Measurements from ENCODE around the gene KCTD14.

The KCTD14 gene

DNA sequence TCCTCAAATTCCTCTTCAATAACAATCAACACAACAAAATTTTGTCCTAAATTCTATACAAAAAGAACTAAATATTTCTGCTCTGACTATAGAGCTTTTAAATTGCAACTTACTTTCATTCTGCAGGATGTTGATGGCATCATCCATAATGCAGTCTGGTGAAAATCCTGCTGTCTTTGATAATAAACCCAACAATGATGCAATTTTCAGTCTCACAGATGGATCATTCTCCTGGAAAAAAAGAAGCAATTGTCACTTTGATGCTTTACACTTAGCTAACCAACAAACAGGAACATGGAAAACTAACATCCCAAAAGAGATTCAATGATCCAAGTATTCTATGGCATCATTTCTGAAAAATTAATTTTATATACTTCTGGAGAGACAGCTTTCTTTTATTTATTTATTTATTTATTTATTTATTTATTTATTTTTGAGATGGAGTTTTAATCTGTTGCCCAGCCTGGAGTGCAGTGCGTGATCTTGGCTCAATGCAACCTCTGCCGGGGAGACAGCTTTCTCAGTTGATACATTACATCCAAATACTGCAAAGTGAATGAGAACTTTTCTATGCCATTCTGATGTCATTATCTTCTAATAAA, 41.6 kb downstream of the KCTD14 start:
- H3K9me3 ChIP-seq (ENCODE audit: low read length): no peaks in the 10 kb centered on the region
- H3K27me3 ChIP-seq (ENCODE audit: insufficient read depth, low read length): no peaks in the 10 kb centered on the region
- no peak overlapping the region for H3K4me3 ChIP-seq (ENCODE audit: low read depth, low read length, poor library complexity, severe bottlenecking)
- no peak for TF ChIP-seq EZH2 (IDR thresholded peaks at IDR 0.05; ENCODE audit: borderline replicate concordance, low read length)
- TF ChIP-seq, protein P1, sequence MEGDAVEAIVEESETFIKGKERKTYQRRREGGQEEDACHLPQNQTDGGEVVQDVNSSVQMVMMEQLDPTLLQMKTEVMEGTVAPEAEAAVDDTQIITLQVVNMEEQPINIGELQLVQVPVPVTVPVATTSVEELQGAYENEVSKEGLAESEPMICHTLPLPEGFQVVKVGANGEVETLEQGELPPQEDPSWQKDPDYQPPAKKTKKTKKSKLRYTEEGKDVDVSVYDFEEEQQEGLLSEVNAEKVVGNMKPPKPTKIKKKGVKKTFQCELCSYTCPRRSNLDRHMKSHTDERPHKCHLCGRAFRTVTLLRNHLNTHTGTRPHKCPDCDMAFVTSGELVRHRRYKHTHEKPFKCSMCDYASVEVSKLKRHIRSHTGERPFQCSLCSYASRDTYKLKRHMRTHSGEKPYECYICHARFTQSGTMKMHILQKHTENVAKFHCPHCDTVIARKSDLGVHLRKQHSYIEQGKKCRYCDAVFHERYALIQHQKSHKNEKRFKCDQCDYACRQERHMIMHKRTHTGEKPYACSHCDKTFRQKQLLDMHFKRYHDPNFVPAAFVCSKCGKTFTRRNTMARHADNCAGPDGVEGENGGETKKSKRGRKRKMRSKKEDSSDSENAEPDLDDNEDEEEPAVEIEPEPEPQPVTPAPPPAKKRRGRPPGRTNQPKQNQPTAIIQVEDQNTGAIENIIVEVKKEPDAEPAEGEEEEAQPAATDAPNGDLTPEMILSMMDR (IDR thresholded peaks at IDR 0.05; ENCODE audit: low read length): no peak
- H3K9ac ChIP-seq (ENCODE audit: low read length): no peak overlapping the region
- H3K4me2 ChIP-seq (ENCODE audit: low read length): no peak overlapping the region
- no peaks in the 10 kb centered on the region for H3K9me2 ChIP-seq (ENCODE audit: low read depth, low read length)
- no peaks in the 10 kb centered on the region for H3K4me1 ChIP-seq (ENCODE audit: insufficient read depth, low read length, severe bottlenecking)
- H3K27ac ChIP-seq (ENCODE audit: low read depth, low read length, poor library complexity, severe bottlenecking): no peak overlapping the region
- peaks cover 64% of the 10 kb centered on the region for H3K36me3 ChIP-seq (ENCODE audit: insufficient read depth, low read length)
- H2AFZ ChIP-seq (ENCODE audit: low read length): no peak overlapping the region
- H3K79me2 ChIP-seq (ENCODE audit: insufficient read depth, low read length): no peaks in the 10 kb centered on the region
- H3F3A ChIP-seq (ENCODE audit: insufficient read depth, low read length): no peaks in the 10 kb centered on the region
- H4K20me1 ChIP-seq (ENCODE audit: insufficient read depth, low read length): no peaks in the 10 kb centered on the region

DNA sequence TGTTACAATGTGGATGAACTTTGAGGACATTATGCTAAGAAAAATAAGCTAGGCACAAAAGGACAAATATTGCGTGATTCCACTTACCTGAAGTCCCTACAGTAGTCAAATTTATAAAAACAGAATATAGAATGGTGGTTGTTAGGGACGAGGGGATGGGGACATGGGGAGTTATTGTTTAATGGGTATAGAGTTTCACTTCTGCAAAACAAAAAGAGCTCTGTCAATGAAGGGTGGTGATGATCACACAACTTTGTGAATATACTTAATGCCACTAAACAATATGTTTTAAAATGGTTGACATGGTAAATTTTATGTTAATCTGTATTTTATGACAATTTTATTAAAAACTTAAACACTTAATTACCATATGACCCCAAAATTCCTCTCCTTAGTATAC, 54.7 kb downstream of the KCTD14 start:
- peaks cover 41% of the 10 kb centered on the region for H3K36me3 ChIP-seq (ENCODE audit: insufficient read depth, low read length)
- no peaks in the 10 kb centered on the region for H3F3A ChIP-seq (ENCODE audit: insufficient read depth, low read length)
- no peaks in the 10 kb centered on the region for H4K20me1 ChIP-seq (ENCODE audit: insufficient read depth, low read length)
- H3K9me3 ChIP-seq (ENCODE audit: low read length): no peaks in the 10 kb centered on the region
- TF ChIP-seq, protein P1 (IDR thresholded peaks at IDR 0.05; ENCODE audit: low read length): no peak
- TF ChIP-seq EZH2 (IDR thresholded peaks at IDR 0.05; ENCODE audit: borderline replicate concordance, low read length): no peak
- H3K4me1 ChIP-seq (ENCODE audit: insufficient read depth, low read length, severe bottlenecking): no peaks in the 10 kb centered on the region
- H3K9me2 ChIP-seq (ENCODE audit: low read depth, low read length): no peaks in the 10 kb centered on the region
- no peak overlapping the region for H3K27ac ChIP-seq (ENCODE audit: low read depth, low read length, poor library complexity, severe bottlenecking)
- no peak overlapping the region for H3K4me3 ChIP-seq (ENCODE audit: low read depth, low read length, poor library complexity, severe bottlenecking)
- H3K4me2 ChIP-seq (ENCODE audit: low read length): no peak overlapping the region
- no peak overlapping the region for H2AFZ ChIP-seq (ENCODE audit: low read length)
- no peak overlapping the region for H3K9ac ChIP-seq (ENCODE audit: low read length)
- no peaks in the 10 kb centered on the region for H3K27me3 ChIP-seq (ENCODE audit: insufficient read depth, low read length)
- H3K79me2 ChIP-seq (ENCODE audit: insufficient read depth, low read length): no peaks in the 10 kb centered on the region

DNA sequence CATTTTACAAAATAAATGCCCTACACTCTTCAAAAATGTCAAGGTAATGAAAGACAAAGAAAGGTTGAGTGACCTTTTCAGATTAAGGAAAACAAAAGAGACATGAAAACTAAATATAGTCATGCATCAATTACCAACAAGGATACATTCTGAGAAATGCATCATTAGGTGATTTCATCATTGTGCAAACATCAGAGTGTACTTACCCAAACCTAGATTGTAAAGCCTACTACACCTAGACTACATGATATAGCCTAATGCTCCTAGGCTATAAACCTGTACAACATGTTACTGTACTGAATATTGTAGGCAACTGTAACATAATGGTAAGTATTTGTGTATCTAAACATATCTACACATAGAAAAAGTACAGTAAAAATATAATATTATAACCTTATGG, 55.3 kb downstream of the KCTD14 start:
- no peak overlapping the region for H3K4me2 ChIP-seq (ENCODE audit: low read length)
- H3K9me3 ChIP-seq (ENCODE audit: low read length): no peaks in the 10 kb centered on the region
- no peak overlapping the region for H3K9ac ChIP-seq (ENCODE audit: low read length)
- H3K9me2 ChIP-seq (ENCODE audit: low read depth, low read length): no peaks in the 10 kb centered on the region
- H4K20me1 ChIP-seq (ENCODE audit: insufficient read depth, low read length): no peaks in the 10 kb centered on the region
- peaks cover 41% of the 10 kb centered on the region for H3K36me3 ChIP-seq (ENCODE audit: insufficient read depth, low read length)
- TF ChIP-seq, protein P1 (IDR thresholded peaks at IDR 0.05; ENCODE audit: low read length): no peak
- TF ChIP-seq EZH2 (IDR thresholded peaks at IDR 0.05; ENCODE audit: borderline replicate concordance, low read length): no peak
- H3K4me1 ChIP-seq (ENCODE audit: insufficient read depth, low read length, severe bottlenecking): no peaks in the 10 kb centered on the region
- no peak overlapping the region for H2AFZ ChIP-seq (ENCODE audit: low read length)
- no peaks in the 10 kb centered on the region for H3F3A ChIP-seq (ENCODE audit: insufficient read depth, low read length)
- no peaks in the 10 kb centered on the region for H3K79me2 ChIP-seq (ENCODE audit: insufficient read depth, low read length)
- no peak overlapping the region for H3K4me3 ChIP-seq (ENCODE audit: low read depth, low read length, poor library complexity, severe bottlenecking)
- no peak overlapping the region for H3K27ac ChIP-seq (ENCODE audit: low read depth, low read length, poor library complexity, severe bottlenecking)
- H3K27me3 ChIP-seq (ENCODE audit: insufficient read depth, low read length): no peaks in the 10 kb centered on the region
